ENCODE results near the gene MEGF9. TPM values are rescaled to one million over a fixed set of nuclear protein-coding genes. Genes with fewer than 3 reads are reported as not detected.
"Not testable (repeated sequence)": the region's sequence is repeated elsewhere in the genome, so short reads cannot be mapped to it uniquely, and the experiment has no call there.

MEGF9 gene
- 5.1 TPM in 2 replicates for total RNA-seq (2014; rRNA removed; shearing (Covaris generic))

GRCh38 chr9:120714088-120714845, at the start of gene MEGF9:
MEGF9 (minus strand) TSS chr9:120714470; CDS start chr9:120714358, 112 bp downstream.
- peaks cover 25% of the 10 kb centered on the region for H3K4me1 ChIP-seq (replicated peaks)
- H3K27ac ChIP-seq: no peak within 1 kb of the TSS
- H3K27me3 ChIP-seq (replicated peaks): no peaks in the 10 kb centered on the region
- H3K36me3 ChIP-seq: peaks cover 5% of the 10 kb centered on the region; the same call in 1 of the 2 replicates
- 0 out of 2 replicates have a peak, but pooled peaks cover 3% of the 10 kb centered on the region for H3K9me3 ChIP-seq (replicated peaks)
- DNase-seq (ENCODE audit: low read depth in 1 of 2, low spot score in 2 of 2): peak; percentile 96 to 97
- peak within 1 kb of the TSS; percentile 89 for H3K4me3 ChIP-seq

GRCh38 chr9:120761006-120761405, 46.7 kb upstream of the MEGF9 start:
- DNase-seq (ENCODE audit: low read depth in 1 of 2, low spot score in 2 of 2): no peak
- no peaks in the 10 kb centered on the region for H3K4me1 ChIP-seq (replicated peaks)
- H3K27me3 ChIP-seq (replicated peaks): no peaks in the 10 kb centered on the region
- no peak overlapping the region for H3K27ac ChIP-seq
- H3K36me3 ChIP-seq: peaks cover 45% of the 10 kb centered on the region
- no peak overlapping the region for H3K4me3 ChIP-seq
- H3K9me3 ChIP-seq (replicated peaks): no peaks in the 10 kb centered on the region

GRCh38 chr9:120759755-120760400, 45.6 kb upstream of the MEGF9 start:
- H3K27ac ChIP-seq: no peak overlapping the region
- DNase-seq (ENCODE audit: low read depth in 1 of 2, low spot score in 2 of 2): no peak
- H3K36me3 ChIP-seq: peaks cover 39% of the 10 kb centered on the region
- no peak overlapping the region for H3K4me3 ChIP-seq
- no peaks in the 10 kb centered on the region for H3K9me3 ChIP-seq (replicated peaks)
- H3K27me3 ChIP-seq (replicated peaks): no peaks in the 10 kb centered on the region
- H3K4me1 ChIP-seq (replicated peaks): no peaks in the 10 kb centered on the region

- H3K27me3 ChIP-seq (replicated peaks): no peaks in the 10 kb centered on the region
- H3K4me1 ChIP-seq (replicated peaks): no peaks in the 10 kb centered on the region
- no peak overlapping the region for H3K27ac ChIP-seq
- no peaks in the 10 kb centered on the region for H3K9me3 ChIP-seq (replicated peaks)
- no peak overlapping the region for H3K4me3 ChIP-seq
- peaks cover 25% of the 10 kb centered on the region for H3K36me3 ChIP-seq
- no peak for DNase-seq (ENCODE audit: low read depth in 1 of 2, low spot score in 2 of 2)
These were observed 44.3 kb upstream of the MEGF9 start for GRCh38 chr9:120758544-120758943.

GRCh38 chr9:120757026-120757913, 43.0 kb upstream of the MEGF9 start:
- Histone ChIP-seq H3K27ac (no peak overlapping the region), H3K9me3 (replicated peaks) (no peaks in the 10 kb centered on the region), H3K27me3 (replicated peaks) (no peaks in the 10 kb centered on the region), H3K4me1 (replicated peaks) (no peaks in the 10 kb centered on the region), H3K36me3 (peaks cover 13% of the 10 kb centered on the region), H3K4me3 (no peak overlapping the region)
- DNase-seq (ENCODE audit: low read depth in 1 of 2, low spot score in 2 of 2): no peak

GRCh38 chr9:120756531-120756930, 42.3 kb upstream of the MEGF9 start:
- no peaks in the 10 kb centered on the region for H3K4me1 ChIP-seq (replicated peaks)
- no peak overlapping the region for H3K4me3 ChIP-seq
- DNase-seq (ENCODE audit: low read depth in 1 of 2, low spot score in 2 of 2): no peak
- H3K36me3 ChIP-seq: peaks cover 9% of the 10 kb centered on the region; the same call in 1 of the 2 replicates
- no peaks in the 10 kb centered on the region for H3K27me3 ChIP-seq (replicated peaks)
- no peaks in the 10 kb centered on the region for H3K9me3 ChIP-seq (replicated peaks)
- H3K27ac ChIP-seq: no peak overlapping the region

GRCh38 chr9:120755810-120756434, 41.7 kb upstream of the MEGF9 start:
- no peak overlapping the region for H3K27ac ChIP-seq
- H3K27me3 ChIP-seq (replicated peaks): no peaks in the 10 kb centered on the region
- no peaks in the 10 kb centered on the region for H3K9me3 ChIP-seq (replicated peaks)
- no peaks in the 10 kb centered on the region for H3K4me1 ChIP-seq (replicated peaks)
- 0 out of 2 replicates have a peak, but pooled peaks cover 3% of the 10 kb centered on the region for H3K36me3 ChIP-seq
- no peak overlapping the region for H3K4me3 ChIP-seq
- peak; percentile 21 to 47 for DNase-seq (ENCODE audit: low read depth in 1 of 2, low spot score in 2 of 2)

GRCh38 chr9:120755044-120755443, 40.8 kb upstream of the MEGF9 start:
- no peaks in the 10 kb centered on the region for H3K9me3 ChIP-seq (replicated peaks)
- H3K27me3 ChIP-seq (replicated peaks): no peaks in the 10 kb centered on the region
- no peak for DNase-seq (ENCODE audit: low read depth in 1 of 2, low spot score in 2 of 2)
- H3K36me3 ChIP-seq: no peaks in the 10 kb centered on the region
- no peaks in the 10 kb centered on the region for H3K4me1 ChIP-seq (replicated peaks)
- no peak overlapping the region for H3K4me3 ChIP-seq
- no peak overlapping the region for H3K27ac ChIP-seq

- Histone ChIP-seq H3K36me3 (no peaks in the 10 kb centered on the region), H3K9me3 (replicated peaks) (no peaks in the 10 kb centered on the region), H3K4me3 (no peak overlapping the region), H3K4me1 (replicated peaks) (no peaks in the 10 kb centered on the region), H3K27me3 (replicated peaks) (no peaks in the 10 kb centered on the region), H3K27ac (no peak overlapping the region)
- no peak for DNase-seq (ENCODE audit: low read depth in 1 of 2, low spot score in 2 of 2)
These were observed 36.2 kb upstream of the MEGF9 start for GRCh38 chr9:120750421-120750820.

- H3K9me3 ChIP-seq (replicated peaks); H3K36me3 ChIP-seq; H3K27ac ChIP-seq; H3K27me3 ChIP-seq (replicated peaks); DNase-seq (ENCODE audit: low read depth in 1 of 2, low spot score in 2 of 2); H3K4me1 ChIP-seq (replicated peaks); H3K4me3 ChIP-seq: not testable (repeated sequence)
These were observed 32.1 kb upstream of the MEGF9 start for GRCh38 chr9:120746366-120746765.

- Histone ChIP-seq H3K27ac (no peak overlapping the region), H3K9me3 (replicated peaks) (no peaks in the 10 kb centered on the region), H3K27me3 (replicated peaks) (no peaks in the 10 kb centered on the region), H3K36me3 (no peaks in the 10 kb centered on the region), H3K4me3 (no peak overlapping the region), H3K4me1 (replicated peaks) (no peaks in the 10 kb centered on the region)
- DNase-seq (ENCODE audit: low read depth in 1 of 2, low spot score in 2 of 2): no peak
These were observed 31.0 kb upstream of the MEGF9 start for GRCh38 chr9:120745278-120745677.

- no peak for DNase-seq (ENCODE audit: low read depth in 1 of 2, low spot score in 2 of 2)
- Histone ChIP-seq H3K4me3 (no peak overlapping the region), H3K27ac (no peak overlapping the region), H3K36me3 (no peaks in the 10 kb centered on the region), H3K27me3 (replicated peaks) (no peaks in the 10 kb centered on the region), H3K4me1 (replicated peaks) (no peaks in the 10 kb centered on the region), H3K9me3 (replicated peaks) (no peaks in the 10 kb centered on the region)
These were observed 28.7 kb upstream of the MEGF9 start for GRCh38 chr9:120742951-120743416.

GRCh38 chr9:120741701-120742100, 27.4 kb upstream of the MEGF9 start:
- H3K27me3 ChIP-seq (replicated peaks): no peaks in the 10 kb centered on the region
- H3K27ac ChIP-seq: no peak overlapping the region
- H3K36me3 ChIP-seq: no peaks in the 10 kb centered on the region

More at GRCh38 chr9:120741701-120742100, 27.4 kb upstream of the MEGF9 start:
- H3K4me3 ChIP-seq: no peak overlapping the region
- no peaks in the 10 kb centered on the region for H3K9me3 ChIP-seq (replicated peaks)
- H3K4me1 ChIP-seq (replicated peaks): no peaks in the 10 kb centered on the region
- DNase-seq (ENCODE audit: low read depth in 1 of 2, low spot score in 2 of 2): no peak
